ENCODE results near the gene KCNC1. TPM values are rescaled to one million over a fixed set of nuclear protein-coding genes. Genes with fewer than 3 reads are reported as not detected.

Gene KCNC1
- total RNA-seq, 1 experiment from 2014 or later, result 0.04 TPM

DNA sequence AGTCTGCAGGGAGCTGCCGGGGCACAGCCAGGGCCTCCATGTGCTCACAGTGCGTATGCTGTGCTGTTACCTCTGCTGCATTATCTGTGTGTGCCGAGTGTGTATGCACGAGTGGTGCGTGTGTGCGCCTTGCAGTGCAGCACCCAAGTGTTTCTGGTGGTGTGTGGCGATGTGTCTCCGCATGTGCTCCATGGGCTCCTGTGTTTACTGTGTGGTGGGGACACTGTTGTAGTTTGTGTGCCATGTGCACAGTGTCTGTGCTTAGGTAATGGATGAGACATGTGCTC, 31.4 kb downstream of the KCNC1 start:
- Histone ChIP-seq H2BK20ac (ENCODE audit: low read depth, low read length, poor library complexity, severe bottlenecking) (no peak overlapping the region), H3K56ac (ENCODE audit: insufficient read length, low read depth, low read length) (no peak overlapping the region), H3K79me1 (ENCODE audit: insufficient read depth, low read depth, low read length, poor library complexity, severe bottlenecking) (no peaks in the 10 kb centered on the region), H2AK5ac (ENCODE audit: insufficient read length, low read length) (no peak overlapping the region), H4K91ac (ENCODE audit: insufficient read length, low read depth, low read length) (no peak overlapping the region), H3K4me2 (ENCODE audit: insufficient read depth, insufficient read length, low read length) (no peak overlapping the region), H3K4me1 (ENCODE audit: insufficient read depth, low read length) (no peaks in the 10 kb centered on the region), H3K9ac (ENCODE audit: extremely low read depth, insufficient read length, low read length) (no peak overlapping the region), H2BK120ac (ENCODE audit: low read depth, low read length, poor library complexity, severe bottlenecking) (no peak overlapping the region), H3K18ac (ENCODE audit: insufficient read length, low read depth, low read length) (no peak overlapping the region), H3K27me3 (ENCODE audit: insufficient read depth, low read length) (no peaks in the 10 kb centered on the region), H4K8ac (replicated peaks; ENCODE audit: insufficient read length, low read depth, low read length) (no peak overlapping the region), H2AFZ (ENCODE audit: low read length) (no peak overlapping the region), H4K20me1 (ENCODE audit: control insufficient read depth, insufficient read depth, insufficient read length) (no peaks in the 10 kb centered on the region), H3K23ac (ENCODE audit: insufficient read length, low read depth, low read length) (no peak overlapping the region), H3K9me3 (ENCODE audit: control insufficient read depth, low read depth, low read length) (no peaks in the 10 kb centered on the region), H3K23me2 (ENCODE audit: insufficient read length, low read depth, low read length, poor library complexity, severe bottlenecking) (no peaks in the 10 kb centered on the region), H2BK5ac (ENCODE audit: insufficient read length, low read length) (no peak overlapping the region), H3K14ac (ENCODE audit: insufficient read depth, low read length) (no peak overlapping the region), H4K5ac (ENCODE audit: insufficient read length, low read depth, low read length) (no peak overlapping the region), H3K27ac (ENCODE audit: insufficient read length, low read depth, low read length) (no peak overlapping the region), H3K79me2 (ENCODE audit: insufficient read depth, low read length) (no peaks in the 10 kb centered on the region), H3K4ac (ENCODE audit: low read depth, low read length) (no peak overlapping the region), H3T11ph (ENCODE audit: low read length) (no peak overlapping the region), H2BK15ac (ENCODE audit: low read depth, low read length) (no peak overlapping the region), H2BK12ac (ENCODE audit: insufficient read length, low read depth, low read length) (no peak overlapping the region)
- Mint-ChIP-seq H3K4me3 (no peak overlapping the region; a peak in 1 of 5 replicates), H3K4me1 (peaks cover 4 to 15% of the 10 kb centered on the region in 2 experiments; a peak in 3 of 4 replicates), H3K27ac (no peak overlapping the region), H3K27me3 (ENCODE audit: low read depth) (peaks cover 2% of the 10 kb centered on the region), H3K9me3 (no peaks in the 10 kb centered on the region; a peak in 2 of 5 replicates), H3K36me3 (ENCODE audit: insufficient read depth in 1 of 3, low read depth in 3 of 3) (no peaks in the 10 kb centered on the region)
- WGBS (ENCODE audit: extremely low coverage, insufficient read length, low lambda C conversion rate), result no CpG with 5 or more reads among the region's 8 CpGs
- TF ChIP-seq, protein P1, sequence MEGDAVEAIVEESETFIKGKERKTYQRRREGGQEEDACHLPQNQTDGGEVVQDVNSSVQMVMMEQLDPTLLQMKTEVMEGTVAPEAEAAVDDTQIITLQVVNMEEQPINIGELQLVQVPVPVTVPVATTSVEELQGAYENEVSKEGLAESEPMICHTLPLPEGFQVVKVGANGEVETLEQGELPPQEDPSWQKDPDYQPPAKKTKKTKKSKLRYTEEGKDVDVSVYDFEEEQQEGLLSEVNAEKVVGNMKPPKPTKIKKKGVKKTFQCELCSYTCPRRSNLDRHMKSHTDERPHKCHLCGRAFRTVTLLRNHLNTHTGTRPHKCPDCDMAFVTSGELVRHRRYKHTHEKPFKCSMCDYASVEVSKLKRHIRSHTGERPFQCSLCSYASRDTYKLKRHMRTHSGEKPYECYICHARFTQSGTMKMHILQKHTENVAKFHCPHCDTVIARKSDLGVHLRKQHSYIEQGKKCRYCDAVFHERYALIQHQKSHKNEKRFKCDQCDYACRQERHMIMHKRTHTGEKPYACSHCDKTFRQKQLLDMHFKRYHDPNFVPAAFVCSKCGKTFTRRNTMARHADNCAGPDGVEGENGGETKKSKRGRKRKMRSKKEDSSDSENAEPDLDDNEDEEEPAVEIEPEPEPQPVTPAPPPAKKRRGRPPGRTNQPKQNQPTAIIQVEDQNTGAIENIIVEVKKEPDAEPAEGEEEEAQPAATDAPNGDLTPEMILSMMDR (conservative IDR thresholded peaks at IDR 0.05), result no peak
- no peak for DNase-seq
